NCI-H2171 treated with DMSO at 0.1 percent for 48 hours (cell line): ENCODE measurements around the gene TDRD12.
"Not testable (repeated sequence)": the region's sequence is repeated elsewhere in the genome, so short reads cannot be mapped to it uniquely, and the experiment has no call there.

Experiments used
- DNase-seq: peaks from one replicate; lab custom pipeline; 2025; lab: John Stamatoyannopoulos, UW

The TDRD12 gene

DNA sequence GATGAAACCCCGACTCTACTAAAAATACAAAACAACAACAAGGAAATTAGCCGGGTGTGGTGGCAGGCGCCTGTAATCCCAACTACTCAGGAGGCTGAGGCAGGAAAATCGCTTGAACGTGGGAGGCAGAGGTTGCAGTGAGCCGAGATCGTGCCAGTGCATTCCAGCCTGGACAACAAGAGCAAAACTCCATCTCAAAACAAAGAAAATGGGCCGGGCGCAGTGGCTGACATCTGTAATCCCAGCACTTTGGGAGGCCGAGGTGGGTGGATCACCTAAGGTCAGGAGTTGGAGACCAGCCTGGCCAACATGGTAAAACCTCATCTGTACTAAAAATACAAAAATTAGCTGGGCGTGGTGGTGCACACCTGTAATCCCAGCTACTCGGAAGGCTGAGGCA is 112.5 kb downstream of the TDRD12 start:
- not testable (repeated sequence) for DNase-seq

DNA sequence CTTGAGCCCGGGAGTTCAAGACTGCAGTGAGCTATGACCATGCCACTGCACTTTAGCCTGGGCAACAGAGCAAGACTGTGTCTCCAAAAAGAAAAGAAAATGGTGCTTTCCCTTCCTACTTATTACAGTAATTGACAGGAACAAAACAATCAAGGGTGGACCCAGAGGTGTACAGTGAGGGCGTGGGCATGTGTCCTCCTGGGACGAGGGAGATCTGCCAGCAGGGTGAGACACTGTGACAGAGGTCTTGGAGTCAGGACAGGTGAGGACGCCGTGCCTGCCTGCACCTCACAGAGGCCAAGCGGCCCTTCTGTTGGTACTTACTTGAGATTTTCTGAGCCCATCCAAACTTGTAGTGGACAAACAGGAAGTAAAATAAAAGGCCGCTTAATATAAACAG is 113.3 kb downstream of the TDRD12 start:
- DNase-seq, result not testable (repeated sequence)

GRCh38 chr19:32833388-32833787 is 113.8 kb downstream of the TDRD12 start:
- DNase-seq, result not testable (repeated sequence)

GRCh38 chr19:32837531-32837930 is 118.0 kb downstream of the TDRD12 start:
- no peak for DNase-seq

- DNase-seq, result no peak
Observed at GRCh38 chr19:32842061-32842460, 122.5 kb downstream of the TDRD12 start.

DNA sequence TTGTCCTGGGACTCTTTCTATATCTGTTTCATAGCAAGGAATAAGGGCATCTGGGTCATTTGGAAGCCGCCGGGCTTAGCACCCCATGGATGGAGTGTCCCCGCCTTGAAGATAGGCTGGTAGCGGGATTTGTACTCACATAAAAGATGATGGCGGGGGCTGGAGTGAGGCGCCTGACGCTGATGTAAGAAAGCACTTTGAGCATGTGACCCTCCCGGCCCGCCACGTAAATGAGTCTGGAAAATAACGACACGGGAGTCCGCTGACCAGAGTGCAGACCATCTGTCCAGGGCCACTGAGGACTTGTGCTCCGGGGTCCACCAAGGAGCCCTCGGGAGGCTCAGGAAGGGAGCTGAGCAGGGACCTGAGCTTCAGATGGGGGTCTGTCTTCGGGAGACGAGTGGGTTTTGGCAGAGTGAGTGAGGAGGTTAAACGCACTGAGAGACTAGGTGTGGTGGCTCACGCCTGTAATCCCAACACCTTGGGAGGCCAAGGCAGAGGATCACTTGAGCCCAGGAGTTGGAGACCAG is 124.2 kb downstream of the TDRD12 start:
- no peak for DNase-seq

DNA sequence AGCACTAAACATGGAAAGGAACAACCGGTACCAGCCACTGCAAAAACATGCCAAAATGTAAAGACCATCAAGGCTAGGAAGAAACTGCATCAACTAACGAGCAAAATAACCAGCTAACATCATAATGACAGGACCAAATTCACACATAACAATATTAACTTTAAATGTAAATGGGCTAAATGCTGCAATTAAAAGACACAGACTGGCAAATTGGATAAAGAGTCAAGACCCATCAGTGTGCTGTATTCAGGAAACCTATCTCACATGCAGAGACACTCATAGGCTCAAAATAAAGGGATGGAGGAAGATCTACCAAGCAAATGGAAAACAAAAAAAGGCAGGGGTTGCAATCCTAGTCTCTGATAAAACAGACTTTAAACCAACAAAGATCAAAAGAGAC is 128.5 kb downstream of the TDRD12 start:
- not testable (repeated sequence) for DNase-seq

- DNase-seq, result no peak
Observed at GRCh38 chr19:32852216-32852615, 132.6 kb downstream of the TDRD12 start.

GRCh38 chr19:32856818-32857217 is 137.3 kb downstream of the TDRD12 start:
- not testable (repeated sequence) for DNase-seq

- DNase-seq, result no peak
Observed at GRCh38 chr19:32857584-32857983, 138.0 kb downstream of the TDRD12 start.

- no peak for DNase-seq
Observed at GRCh38 chr19:32858155-32858554, 138.6 kb downstream of the TDRD12 start.

- DNase-seq, result no peak
Observed at GRCh38 chr19:32858559-32858958, 139.0 kb downstream of the TDRD12 start.

GRCh38 chr19:32859591-32859990 is 140.0 kb downstream of the TDRD12 start:
- DNase-seq, result no peak

GRCh38 chr19:32861596-32861995 is 142.0 kb downstream of the TDRD12 start:
- no peak for DNase-seq

DNA sequence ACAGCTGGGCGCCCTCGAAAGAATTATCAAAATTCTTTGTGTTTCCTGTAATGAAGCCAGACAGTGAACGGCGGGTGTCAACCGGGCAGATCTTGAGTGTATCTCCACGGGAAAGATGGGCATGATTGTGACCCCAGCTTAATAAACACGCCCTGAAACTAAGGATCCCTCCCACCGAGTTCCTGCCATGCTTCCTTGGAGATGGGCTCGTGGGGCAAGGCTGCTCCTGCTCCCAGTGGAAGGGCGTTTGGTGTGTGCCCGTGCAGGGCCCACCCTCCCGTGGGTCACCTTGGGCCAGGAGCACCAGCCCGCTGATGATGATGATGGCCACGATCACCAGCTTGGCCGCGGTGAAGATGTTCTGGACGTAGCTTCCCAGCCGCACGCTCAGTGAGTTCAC is 142.6 kb downstream of the TDRD12 start:
- no peak for DNase-seq

DNA sequence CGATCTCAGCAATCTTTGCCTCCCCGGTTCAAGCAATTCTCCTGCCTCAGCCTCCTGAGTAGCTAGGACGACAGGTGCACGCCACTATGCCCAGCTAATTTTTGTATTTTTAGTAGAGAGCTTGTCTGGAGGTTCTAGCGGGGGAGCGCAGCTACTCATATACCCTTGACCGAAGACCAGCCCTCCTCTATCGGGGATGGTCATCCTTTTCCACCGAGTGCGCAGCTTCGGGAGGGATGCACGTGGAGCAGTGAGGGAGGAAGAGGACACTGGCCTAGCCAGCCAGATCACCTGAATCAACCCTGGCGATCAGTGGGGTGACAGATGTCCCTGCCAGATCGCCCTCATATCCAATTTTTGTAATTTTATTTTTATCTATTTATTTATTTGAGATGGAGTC is 143.2 kb downstream of the TDRD12 start:
- DNase-seq, result no peak

DNA sequence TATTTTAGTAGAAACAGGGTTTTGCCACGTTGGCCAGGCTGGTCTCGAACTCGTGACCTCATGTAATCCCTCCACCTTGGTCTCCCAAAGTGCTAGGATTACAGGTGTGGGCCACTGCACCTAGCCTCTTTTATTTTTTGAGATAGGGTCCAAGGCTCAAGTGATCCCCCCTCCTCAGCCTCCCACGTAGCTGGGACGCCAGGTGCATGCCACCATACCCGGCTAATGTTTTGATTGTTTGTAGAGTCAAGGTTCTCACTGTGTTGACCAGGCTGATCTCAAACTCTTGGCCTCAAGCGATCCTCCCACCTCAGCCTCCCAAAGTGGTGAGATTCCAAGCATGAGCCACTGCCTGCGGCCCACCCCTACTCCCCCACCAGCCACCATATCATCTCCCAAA is 143.7 kb downstream of the TDRD12 start:
- DNase-seq, result no peak

GRCh38 chr19:32863841-32864240 is 144.3 kb downstream of the TDRD12 start:
- DNase-seq, result no peak

DNA sequence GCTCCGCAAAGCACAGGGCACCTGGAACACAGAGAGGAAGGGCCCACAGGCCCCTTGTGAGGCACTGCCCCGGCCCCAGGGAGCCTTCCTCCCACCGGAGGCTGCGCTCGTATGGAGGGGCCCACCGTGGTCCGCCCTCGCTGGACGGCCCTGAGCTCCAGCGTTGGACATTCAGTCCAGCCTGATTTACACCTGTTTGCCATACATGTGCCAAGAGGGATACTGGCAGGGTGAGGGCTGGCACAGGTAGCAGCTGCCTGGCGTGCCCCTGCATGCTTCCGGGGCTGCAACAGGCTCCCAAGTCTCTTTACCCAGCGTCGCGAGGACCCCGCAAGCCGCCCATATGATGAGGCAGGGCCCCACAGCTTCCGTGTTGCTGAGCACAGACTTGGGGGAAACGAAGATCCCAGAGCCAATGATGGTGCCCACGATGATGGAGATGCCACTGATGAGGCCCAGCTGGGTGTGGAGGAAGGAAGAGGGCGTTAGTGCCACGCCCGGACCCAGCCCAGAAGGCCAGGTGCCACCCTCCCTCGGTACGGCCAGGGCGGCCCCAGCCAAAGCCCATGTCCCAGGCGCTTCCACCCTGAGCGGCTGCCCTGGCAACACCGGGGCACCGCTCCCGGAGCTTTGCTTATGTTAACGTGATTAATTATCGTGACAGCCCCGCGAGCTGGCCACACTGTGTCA is 144.9 kb downstream of the TDRD12 start:
- no peak for DNase-seq

DNA sequence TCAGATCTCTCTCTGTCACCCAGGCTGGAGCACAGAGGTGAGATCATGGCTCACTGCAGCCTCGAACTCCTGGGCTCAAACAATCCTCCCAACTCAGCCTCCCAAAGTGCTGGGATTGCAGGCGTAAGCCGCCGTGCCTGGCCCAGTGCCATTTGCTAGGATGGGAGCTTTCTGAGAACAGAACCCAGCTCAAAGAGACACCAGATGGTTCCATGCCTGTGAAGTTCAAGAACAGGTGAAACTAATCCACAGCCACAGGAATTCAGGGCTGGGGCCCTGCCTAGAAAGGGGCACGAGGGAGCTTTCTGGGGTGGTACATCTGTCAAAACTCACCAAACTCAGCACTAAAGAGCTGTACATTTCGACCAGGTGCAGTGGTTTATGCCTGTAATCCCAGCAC is 145.8 kb downstream of the TDRD12 start:
- peak; percentile 80 for DNase-seq

DNA sequence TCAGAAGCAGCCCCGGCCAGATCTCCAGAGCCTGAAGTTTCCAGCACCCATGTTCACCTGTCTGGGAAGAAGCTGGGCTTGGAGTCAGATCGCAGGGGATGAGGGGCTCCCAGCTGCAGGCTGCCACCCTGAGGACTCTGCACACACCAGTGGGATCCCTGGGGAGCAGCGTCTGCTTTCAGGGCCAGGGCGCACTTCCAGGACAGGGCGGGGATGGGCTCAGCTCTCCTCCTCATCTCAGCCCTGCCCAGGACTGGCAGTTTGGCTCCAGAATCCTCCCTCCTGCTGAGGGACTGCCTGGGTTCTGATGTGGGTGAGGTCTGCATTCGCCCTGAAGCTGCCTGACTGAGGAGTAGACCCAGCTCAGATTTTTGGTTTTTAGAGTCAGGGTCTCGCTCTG is 146.5 kb downstream of the TDRD12 start:
- peak; percentile 5 for DNase-seq

DNA sequence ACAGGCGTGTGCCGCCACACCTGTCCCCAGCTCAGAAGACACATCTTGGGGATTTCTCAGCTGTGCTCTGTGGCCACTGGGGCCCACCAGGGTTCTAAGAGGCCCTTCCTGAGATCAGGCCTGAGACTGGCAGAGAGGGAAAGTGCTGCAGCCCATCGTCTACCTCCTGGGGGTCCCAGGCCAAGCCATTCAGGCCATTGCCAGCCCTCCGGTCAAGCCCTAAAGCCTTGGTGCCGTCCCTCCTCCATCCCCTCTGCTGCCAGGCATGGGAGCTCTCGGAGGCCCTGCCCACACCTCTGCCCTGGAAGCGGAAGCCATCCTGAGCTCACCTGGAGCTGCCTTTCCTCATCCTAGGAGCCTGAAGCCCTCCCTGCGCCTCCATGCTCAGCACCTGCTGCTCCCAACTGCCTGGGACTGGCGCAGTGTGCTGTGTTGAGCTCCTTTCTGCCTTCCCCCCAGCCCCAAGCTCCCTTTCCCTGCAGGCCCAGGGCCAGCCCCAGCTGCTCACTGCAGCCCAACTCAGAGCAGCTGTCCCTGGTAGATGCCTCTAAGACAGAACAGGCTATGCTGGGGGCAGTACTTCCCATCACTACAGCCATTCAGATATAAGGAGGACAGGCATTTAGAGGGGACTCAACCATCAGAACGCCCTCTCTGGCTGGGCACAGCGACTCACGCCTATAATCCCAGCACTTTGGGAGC is 147.1 kb downstream of the TDRD12 start:
- DNase-seq, result peak; percentile 5

DNA sequence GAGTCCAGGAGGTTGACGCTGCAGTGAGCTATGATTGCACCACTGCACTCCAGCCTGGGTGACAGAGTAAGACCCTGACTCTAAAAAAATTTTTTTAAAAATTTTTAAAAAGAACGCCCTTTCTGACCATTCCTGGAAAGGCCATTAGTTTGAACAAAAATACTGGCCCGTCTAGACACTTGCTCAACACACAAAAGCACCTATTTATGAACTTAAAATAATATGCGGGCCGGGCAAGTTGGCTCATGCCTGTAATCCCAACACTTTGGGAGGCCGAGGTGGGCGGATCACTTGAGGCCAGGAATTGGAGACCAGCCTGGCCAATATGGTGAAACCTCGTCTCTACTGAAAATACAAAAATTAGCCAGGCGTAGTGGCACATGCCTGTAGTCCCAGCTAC is 147.9 kb downstream of the TDRD12 start:
- DNase-seq, result not testable (repeated sequence)
